Body of pancreas (tissue), 4 donors: ENCODE data around the gene NKRF.

Experiments
- POLR2A ChIP-seq, 3 donors: fragments of 450-650 bp; IDR thresholded peaks; one replicate each; pipeline ENCODE4 v1.6.1; 2016; ENCODE audit warnings: antibody characterized with exemption in 3 of 3, mild to moderate bottlenecking in 2 of 3
- TF ChIP-seq, protein P1 (sequence below), 7 experiments: fragments of 450-650 bp in 4 of 7; fragments of 200-600 bp in 3 of 7; sonication (generic) in 3 of 7; IDR thresholded peaks; one replicate each; pipeline ENCODE4 v1.5.1; 2016 to 2019; ENCODE audit warnings: antibody characterized with exemption in 7 of 7

DNA sequence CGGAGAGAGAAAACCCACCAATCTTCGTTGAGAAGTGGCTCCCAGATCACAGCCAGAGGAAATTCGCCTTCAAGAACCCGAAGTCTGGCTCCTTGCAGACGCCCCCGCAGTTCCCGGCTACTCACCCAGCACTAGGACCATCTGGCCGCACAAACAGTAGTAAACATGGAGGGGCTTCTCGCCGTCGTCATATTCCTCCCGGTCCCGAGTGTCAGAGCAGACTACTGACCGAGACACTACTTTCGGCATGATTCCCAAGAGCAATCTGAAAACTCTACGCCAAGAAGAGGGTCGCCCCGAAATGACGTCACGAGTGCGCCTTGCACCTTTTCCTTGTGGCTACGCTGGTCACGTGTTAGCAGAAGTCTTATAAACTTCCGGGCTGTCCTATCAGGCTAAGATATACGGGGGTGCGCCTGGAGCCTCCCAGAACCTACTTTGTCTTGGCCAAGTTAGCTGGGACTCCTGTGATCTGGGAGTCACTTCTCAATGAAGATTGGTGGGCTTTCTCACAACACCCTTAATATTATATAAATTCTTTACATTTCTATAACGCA is 41.0 kb downstream of the NKRF start, which contains the start of gene STEEP1:
- TF ChIP-seq, protein P1, sequence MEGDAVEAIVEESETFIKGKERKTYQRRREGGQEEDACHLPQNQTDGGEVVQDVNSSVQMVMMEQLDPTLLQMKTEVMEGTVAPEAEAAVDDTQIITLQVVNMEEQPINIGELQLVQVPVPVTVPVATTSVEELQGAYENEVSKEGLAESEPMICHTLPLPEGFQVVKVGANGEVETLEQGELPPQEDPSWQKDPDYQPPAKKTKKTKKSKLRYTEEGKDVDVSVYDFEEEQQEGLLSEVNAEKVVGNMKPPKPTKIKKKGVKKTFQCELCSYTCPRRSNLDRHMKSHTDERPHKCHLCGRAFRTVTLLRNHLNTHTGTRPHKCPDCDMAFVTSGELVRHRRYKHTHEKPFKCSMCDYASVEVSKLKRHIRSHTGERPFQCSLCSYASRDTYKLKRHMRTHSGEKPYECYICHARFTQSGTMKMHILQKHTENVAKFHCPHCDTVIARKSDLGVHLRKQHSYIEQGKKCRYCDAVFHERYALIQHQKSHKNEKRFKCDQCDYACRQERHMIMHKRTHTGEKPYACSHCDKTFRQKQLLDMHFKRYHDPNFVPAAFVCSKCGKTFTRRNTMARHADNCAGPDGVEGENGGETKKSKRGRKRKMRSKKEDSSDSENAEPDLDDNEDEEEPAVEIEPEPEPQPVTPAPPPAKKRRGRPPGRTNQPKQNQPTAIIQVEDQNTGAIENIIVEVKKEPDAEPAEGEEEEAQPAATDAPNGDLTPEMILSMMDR (IDR thresholded peaks at IDR 0.05) = no peak
- TF ChIP-seq POLR2A (IDR thresholded peaks at IDR 0.05) = peak in 2 of 3 donors; percentile 54 to 56
